GM12872 (cell line): ENCODE measurements around the gene RFXANK.
A peak's percentile ranks its signal among the peaks of the same experiment; 100 is the strongest.

Experiments
- CTCF ChIP-seq: IDR thresholded peaks from 3 replicates; pipeline ENCODE4 v1.5.1; 2011; ENCODE audit warnings: low read depth, mild to moderate bottlenecking, low read length, moderate library complexity; ENCODE audit not compliant: insufficient read depth

The RFXANK gene

DNA sequence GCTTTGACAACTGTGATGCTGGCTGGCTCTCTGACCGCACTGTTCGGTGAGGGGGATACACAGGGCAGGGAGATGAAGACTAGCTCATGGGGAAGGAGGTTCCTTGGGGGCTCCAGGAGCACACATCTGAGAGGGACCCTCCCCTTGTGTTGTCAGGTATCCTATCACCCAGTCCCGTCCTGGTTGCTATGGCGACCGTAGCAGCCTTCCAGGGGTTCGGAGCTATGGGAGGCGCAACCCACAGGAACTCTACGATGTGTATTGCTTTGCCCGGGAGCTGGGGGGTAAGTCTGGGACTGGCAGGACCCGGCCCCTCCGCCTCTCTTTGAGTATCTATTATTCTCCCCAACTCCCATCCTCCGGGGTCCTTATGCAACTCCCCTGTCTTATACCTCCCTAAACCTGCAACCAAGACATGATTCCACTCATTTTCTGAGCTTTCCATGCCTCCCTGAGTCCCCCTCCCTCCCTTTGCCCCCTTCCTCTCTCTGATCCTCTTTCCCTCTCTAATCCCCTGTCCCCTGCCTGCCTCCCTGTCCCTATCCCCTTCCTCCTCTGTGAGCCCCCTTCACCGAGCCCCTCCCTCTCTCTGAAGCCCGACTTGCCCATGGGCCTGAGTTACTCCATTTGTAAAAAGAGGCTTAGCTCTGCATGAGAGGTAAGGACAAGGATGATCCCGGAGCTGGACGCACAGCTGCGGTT, 32.2 kb downstream of the RFXANK start:
- TF ChIP-seq CTCF = no peak

DNA sequence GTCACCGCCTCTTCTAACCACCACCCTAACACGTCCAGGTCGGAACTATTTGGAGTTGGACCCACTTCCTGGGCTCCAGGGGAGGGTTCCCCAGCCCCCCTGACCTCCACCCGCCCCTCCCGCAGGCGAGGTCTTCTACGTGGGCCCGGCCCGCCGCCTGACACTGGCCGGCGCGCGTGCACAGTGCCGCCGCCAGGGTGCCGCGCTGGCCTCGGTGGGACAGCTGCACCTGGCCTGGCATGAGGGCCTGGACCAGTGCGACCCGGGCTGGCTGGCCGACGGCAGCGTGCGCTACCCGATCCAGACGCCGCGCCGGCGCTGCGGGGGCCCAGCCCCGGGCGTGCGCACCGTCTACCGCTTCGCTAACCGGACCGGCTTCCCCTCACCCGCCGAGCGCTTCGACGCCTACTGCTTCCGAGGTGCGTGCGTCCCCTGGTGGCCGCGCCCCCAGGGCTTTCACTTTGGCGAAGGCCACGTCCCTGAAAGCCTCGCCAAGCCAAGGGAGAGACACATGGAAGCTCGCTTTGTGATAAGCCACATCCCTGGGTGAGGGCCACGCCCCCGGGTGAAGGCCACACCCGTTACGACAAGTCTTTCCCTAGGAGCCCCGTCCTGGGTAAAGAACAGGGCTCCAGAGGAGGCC, 32.9 kb downstream of the RFXANK start:
- TF ChIP-seq CTCF = peak; percentile 76

DNA sequence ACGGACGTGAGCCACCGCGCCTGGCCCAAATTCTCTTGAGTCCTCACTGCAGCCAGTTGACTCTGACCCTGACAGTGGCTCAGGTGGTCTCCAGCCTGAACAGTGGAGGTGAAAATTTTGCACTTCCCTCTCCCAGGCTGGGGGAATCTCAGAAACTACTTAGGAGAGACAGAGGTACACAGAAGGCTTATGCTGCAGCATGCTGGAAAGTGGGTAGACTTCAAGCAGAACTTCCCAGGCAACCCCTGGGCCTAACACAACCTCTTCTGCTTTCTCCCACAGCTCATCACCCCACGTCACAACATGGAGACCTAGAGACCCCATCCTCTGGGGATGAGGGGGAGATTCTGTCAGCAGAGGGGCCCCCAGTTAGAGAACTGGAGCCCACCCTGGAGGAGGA, 34.1 kb downstream of the RFXANK start:
- TF ChIP-seq CTCF = no peak

- TF ChIP-seq CTCF = no peak
These were observed 34.6 kb downstream of the RFXANK start for GRCh38 chr19:19226663-19227062.

- TF ChIP-seq CTCF = no peak
These were observed 35.2 kb downstream of the RFXANK start for GRCh38 chr19:19227217-19227616.

DNA sequence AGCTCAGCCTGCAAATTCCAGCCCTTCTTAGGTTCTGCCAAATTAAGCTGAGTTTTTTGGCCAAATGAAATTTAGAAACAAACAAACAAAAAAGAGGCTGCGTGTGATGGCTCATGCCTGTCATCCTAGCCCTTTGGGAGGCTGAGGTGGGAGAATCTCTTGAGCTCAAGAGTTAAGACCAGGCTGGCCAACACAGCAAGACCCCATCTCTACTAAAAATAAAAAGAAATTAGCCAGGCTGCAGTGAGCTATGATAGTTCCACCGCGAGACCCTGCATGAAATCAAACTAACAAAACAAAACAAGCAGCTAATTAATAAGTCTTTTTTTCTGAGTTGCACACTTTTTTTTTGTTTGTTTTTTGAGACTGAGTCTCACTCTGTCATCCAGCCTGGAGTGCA, 37.6 kb downstream of the RFXANK start:
- no peak for TF ChIP-seq CTCF

DNA sequence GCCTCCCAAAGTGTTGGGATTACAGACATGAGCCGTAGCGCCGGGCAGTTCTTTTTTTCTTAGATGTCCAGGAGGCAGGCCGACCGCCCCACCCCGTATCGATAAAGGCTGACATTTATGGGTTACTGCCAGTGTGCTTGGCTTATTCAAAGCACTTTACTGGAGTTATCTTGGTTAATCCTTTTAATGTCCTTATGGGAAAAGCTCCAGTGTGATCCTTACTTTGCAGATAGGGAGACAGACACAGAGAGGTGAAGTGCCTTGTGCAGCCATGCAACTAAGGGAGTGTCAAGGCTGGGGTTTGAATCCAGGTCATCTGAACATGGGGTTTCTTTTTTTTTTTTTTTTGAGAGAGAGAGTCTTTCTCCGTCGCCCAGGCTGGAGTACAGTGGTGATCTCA, 38.9 kb downstream of the RFXANK start:
- TF ChIP-seq CTCF = no peak
